ENCODE measurements around the gene RDH12. TPM values are rescaled to one million over a fixed set of nuclear protein-coding genes. Genes with fewer than 3 reads are reported as not detected.
A peak's percentile ranks its signal among the peaks of the same experiment; 100 is the strongest.

Gene RDH12
- total and polyA plus RNA-seq, 12 donors, result 0.14 TPM; not detected in 11

GRCh38 chr14:67680941-67681340, 20.7 kb upstream of the RDH12 start:
- Histone ChIP-seq H3K27ac (peak overlapping the region in 1 of 10 donors; percentile 39), H3K4me1 (peaks cover 0 to 19% (median 0%) of the 10 kb centered on the region in 9 donors), H3K36me3 (peaks cover 0 to 83% (median 15%) of the 10 kb centered on the region in 9 donors), H3K27me3 (no peaks in the 10 kb centered on the region), H3K9me3 (no peaks in the 10 kb centered on the region), H3K4me3 (no peak overlapping the region)
- 81 to 85% methylated on average over 2 of the region's 2 CpGs for WGBS, 2 donors
- ATAC-seq (peak in 1 of 8 donors; percentile 22), DNase-seq (no peak)
- intact Hi-C loops (cut with DNase I), result no loop called here
- TF ChIP-seq CTCF (IDR thresholded peaks at IDR 0.05), result no peak

DNA sequence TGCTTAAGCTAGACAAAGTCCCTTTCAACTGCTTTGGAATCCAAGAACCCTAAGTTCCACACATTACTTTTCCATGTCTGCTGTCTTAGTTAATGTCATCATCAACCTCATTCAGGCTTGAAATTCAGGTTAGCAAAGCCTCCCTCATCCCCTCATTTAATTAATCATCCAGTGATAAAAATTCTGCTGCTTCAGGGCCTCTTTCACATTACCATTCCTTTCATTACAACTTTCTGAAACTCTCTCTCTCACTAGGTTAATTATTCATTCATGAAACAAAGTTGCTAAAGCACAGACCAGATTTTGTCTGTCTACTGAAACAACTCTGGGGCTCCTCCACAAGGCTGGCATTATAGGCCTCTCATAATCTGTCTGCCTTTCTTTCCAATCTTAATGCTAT, 17.8 kb upstream of the RDH12 start:
- intact Hi-C loops (cut with DNase I), result no loop called here
- Histone ChIP-seq H3K9me3 (no peaks in the 10 kb centered on the region), H3K27me3 (no peaks in the 10 kb centered on the region), H3K27ac (no peak overlapping the region), H3K36me3 (peaks cover 0 to 94% (median 14%) of the 10 kb centered on the region in 9 donors), H3K4me1 (peaks cover 0 to 19% (median 0%) of the 10 kb centered on the region in 9 donors), H3K4me3 (no peak overlapping the region)
- no peak for DNase-seq
- no peak for ATAC-seq
- no peak for TF ChIP-seq CTCF (IDR thresholded peaks at IDR 0.05)

DNA sequence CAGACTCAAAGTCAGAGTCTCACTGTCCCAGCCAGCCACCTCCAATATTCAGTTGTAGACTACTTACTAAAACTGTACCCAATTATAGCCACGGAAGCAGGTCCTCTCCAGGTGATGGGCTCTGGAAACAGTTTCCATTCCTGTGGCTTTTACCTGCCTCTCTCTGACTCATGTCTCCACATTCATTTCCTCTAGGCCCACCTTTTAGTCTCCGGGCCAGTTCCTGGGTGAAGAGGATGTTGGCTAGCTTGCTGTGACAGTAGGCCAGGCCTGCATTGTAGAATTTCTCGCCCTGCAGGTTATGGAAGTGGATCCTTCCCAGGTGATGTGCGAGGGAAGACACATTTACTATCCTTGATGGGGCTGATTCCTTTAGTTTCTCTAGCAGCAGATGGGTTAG, 11.7 kb upstream of the RDH12 start:
- Histone ChIP-seq H3K4me3 (no peak overlapping the region), H3K36me3 (peaks cover 0 to 81% (median 31%) of the 10 kb centered on the region in 9 donors), H3K4me1 (peaks cover 0 to 19% (median 4%) of the 10 kb centered on the region in 9 donors), H3K27ac (no peak overlapping the region), H3K27me3 (no peaks in the 10 kb centered on the region), H3K9me3 (no peaks in the 10 kb centered on the region)
- ATAC-seq (no peak), DNase-seq (no peak)
- intact Hi-C loops (cut with DNase I), result no loop called here
- no peak for TF ChIP-seq CTCF (IDR thresholded peaks at IDR 0.05)
- WGBS, 2 donors, result 97 to 100% methylated on average over 4 of the region's 4 CpGs

DNA sequence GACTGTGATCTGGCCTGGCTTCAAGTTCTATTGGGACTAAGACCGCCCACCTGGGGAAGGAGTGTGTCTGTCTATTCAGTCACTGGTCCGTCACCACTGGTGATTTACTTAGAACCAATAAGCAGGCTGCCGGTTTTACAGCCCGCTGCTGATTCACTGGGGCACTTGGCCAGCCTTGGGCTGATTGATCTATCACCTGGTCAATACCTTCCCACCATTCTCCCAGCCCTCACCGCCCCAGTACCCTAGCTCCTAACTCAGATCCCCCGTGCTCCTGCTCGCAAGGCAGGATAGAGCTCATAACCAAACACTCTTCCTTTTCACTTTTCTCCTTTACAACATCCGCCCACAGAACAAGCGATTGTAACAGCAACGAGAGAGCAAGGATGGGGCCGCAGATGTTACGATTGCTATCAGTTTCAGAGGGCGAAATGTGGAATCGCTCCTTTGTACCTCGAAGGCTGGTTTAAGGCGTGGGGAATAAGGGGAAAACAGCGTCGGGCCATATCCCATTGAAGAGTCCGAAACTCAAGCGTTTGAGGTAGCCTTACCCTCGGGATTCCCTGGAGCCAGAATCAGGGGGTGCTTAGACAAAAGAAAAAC, 6.8 kb upstream of the RDH12 start:
- WGBS, 2 donors, result 2 to 3% methylated on average over 21 of the region's 21 CpGs
- peak; percentile 14 to 41 for DNase-seq
- H3K27me3 ChIP-seq, result no peaks in the 10 kb centered on the region
- peak; percentile 31 to 75 (median 66) for ATAC-seq
- no peak for TF ChIP-seq CTCF (IDR thresholded peaks at IDR 0.05)
- H3K36me3 ChIP-seq, result peaks cover 0 to 32% (median 9%) of the 10 kb centered on the region in 9 donors
- peaks cover 0 to 22% (median 4%) of the 10 kb centered on the region in 9 donors for H3K4me1 ChIP-seq
- peak overlapping the region; percentile 42 to 93 (median 85) for H3K4me3 ChIP-seq
- intact Hi-C loops (cut with DNase I), result loop anchor here in 2 of 10 donors (2.0 to 5.0 kb wide), 3 partner anchors 20 to 113 kb away; partner anchors contain the start of genes ARG2 (in 1 of the 2) and VTI1B (in 1 of the 2)
- H3K27ac ChIP-seq, result peak overlapping the region in 9 of 10 donors; percentile 42 to 83 (median 75)
- H3K9me3 ChIP-seq, result no peaks in the 10 kb centered on the region
